ENCODE results near the gene EVI5.

The EVI5 gene

DNA sequence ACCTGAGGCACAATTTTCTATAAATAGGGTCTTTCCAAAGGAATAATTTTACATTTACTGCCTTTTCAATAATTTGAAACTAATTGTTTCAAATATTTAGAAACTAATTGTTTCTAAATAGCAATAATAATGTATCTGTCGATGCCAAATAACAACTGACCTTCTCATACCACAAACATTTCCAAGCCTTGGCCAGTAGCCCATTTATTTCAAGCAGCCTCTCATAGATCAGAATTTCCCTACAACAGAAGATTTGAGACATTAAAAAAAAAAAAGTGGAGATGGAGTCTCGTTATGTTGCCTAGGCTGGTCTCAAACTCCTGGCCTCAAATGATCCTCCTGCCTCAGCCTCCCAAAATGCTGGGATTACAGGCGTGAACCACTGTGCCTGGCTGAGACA lies 296.1 kb downstream of the EVI5 start:
- in situ Hi-C loops (cut with MboI; ENCODE audit: low sequenced_read_pairs) = loop anchor here (25.0 kb wide), 1 partner anchor 98 kb away; no protein-coding TSS in a partner anchor

- in situ Hi-C loops (cut with MboI; ENCODE audit: low sequenced_read_pairs) = loop anchor here (25.0 kb wide), 1 partner anchor 99 kb away; no protein-coding TSS in a partner anchor
Measured at GRCh38 chr1:92488416-92488815, 296.5 kb downstream of the EVI5 start.

DNA sequence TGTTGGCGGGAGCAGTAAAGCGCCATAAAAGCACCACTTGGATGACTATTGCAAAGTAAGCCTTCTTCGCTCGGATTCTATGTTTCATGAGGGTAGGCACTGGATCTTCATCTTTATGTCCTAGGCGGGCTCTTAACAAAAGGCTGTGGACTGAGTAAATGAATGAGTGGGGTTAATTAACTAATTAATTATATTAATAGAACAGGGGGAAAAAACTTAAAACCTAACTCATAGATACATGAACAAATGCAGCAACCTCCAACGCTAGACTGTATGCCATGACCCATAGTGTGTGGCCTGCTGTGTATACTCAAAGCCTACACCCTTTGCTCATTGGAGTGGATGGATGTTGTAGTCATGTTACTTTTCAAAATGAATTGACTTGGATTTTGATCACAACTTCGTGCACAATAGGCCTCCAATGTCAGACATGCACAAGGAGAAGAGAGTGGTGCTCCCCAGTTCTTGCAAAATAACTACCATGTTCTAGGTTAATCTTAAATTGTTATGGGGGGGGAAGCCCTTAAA lies 297.8 kb downstream of the EVI5 start:
- in situ Hi-C loops (cut with MboI; ENCODE audit: low sequenced_read_pairs) = loop anchor here (25.0 kb wide), 1 partner anchor 100 kb away; no protein-coding TSS in a partner anchor

DNA sequence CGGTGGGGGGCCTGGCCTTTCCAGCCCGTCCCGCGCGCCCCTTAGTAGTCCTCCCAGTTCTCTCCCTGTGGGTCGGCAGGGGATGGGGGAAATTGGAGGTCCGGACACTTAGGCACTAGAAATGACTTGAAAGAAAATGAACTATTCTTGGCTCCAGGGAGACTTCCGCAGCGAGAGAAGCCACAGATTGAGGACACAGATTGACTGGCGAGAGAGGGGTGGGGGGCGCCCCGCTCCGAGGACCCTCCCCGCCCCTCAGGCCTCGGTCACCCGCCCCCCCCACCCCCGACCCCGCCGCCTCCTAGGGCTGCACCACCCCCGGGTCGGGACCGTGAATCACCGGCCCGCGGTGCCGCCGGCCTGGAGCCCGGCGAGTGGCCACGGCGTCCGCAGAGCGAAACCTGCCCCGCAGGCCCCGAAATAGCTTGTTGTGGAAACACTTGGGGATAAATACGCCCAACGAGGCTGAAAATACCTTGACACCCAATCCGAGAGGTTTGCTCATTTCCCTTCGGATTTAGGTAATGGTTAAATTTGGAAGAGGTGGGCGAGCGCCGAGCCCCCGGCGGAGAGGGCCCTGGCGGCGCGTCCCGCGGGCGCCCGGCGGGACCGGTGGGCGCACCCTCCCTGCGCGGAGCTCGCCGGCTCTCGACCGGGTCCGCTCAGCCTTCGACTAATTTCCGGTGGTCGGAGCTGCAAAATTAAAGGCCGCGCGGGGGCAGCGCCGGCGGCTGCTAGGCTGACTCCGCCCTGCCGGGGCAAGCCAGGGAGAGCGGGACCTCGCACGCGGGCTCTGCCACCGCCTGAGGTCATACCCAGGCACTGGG lies 298.4 kb downstream of the EVI5 start, which contains the start of gene GFI1:
TSS of gene GFI1 (minus strand) at position 675 of the 827 bp plus-strand sequence. CDS start 3,438 bp downstream, outside the sequence.
- in situ Hi-C loops (cut with MboI; ENCODE audit: low sequenced_read_pairs) = loop anchor here (25.0 kb wide), 1 partner anchor 101 kb away; no protein-coding TSS in a partner anchor

DNA sequence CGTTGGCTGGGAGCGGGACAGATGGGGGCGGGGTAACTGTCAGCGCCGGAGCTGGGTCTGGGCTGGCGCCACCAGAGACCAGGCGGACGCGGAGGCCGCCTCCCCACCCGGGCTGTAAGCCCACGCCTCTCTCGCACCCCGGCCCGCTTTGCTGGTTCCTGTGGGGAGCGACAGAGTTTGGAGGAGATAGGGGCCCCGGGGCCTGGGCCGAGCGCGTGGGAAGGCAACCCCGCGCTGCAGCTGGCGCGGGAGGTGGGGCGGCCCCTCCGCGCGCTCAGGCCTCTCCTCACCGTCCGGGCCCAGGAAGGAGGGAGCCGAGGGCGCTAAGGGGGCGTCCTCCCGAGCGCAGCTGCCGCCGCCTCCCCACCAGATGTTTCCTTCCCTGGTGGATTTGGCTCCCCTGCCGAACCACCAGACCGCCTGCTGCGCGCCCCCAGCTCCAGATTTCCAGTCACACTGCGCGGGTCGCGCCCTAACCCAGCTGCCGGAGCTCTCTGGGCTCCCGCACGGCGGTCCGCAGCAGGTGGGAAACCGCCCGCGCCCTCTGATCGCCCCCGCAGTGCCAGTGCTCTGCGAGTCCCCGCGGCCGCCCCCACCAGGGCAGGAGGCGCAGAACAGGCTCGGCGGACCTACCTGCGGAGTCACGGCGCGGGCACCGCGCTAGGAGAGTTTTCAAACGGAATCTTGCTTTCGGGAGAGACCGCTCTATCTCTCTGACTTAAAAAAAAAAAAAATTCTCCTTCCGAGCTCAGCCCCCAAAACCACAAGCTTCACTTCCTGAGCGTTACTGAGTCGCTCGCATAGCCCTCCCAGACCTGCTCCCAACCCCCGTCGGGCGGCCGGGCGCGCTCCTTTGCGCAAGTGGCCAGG lies 299.3 kb downstream of the EVI5 start:
- in situ Hi-C loops (cut with MboI; ENCODE audit: low sequenced_read_pairs) = loop anchor here (25.0 kb wide), 1 partner anchor 102 kb away; no protein-coding TSS in a partner anchor

DNA sequence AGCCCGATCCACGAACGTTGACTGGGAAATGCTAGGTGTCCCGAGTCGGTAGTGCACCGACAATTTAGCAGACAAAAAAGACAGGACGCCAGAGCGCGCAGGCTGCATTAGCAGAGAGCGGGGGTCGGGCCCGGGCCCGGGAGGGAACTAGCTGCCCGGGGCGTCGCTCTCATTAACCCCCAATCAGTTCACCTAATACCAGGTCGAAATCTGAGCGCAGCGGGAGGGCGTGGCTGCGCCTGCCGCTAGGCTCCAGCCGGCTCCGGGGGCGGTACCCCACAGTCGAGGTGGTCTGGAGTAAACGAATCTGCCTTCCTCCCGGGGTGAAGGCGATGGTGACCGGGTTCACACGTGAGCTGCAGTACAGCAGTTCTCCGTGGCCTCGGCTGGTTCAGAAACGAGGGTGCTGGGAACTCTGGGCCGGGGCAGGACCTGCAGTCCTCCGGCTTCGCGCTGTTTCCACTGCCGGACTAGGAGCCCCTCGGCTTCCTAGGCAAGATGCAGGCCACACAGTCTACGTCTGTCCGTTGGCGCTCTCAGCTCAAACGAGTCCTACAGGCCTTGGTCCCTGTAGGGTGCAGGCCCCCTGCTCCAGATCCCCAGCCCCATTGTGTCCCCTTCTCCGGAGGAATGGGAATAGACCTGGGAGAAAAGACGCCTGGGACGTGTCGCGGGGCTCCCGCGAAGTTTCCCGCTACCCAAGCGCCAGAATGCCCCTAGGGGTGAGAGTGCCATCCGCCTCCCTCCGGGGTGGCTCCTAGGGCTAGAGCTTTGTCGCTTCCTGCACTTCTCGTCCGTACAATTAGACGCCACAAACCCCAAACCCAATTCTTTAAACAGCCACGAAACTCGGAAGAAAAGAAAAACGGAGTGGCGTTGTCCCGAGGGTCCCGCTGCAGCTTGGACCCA lies 300.2 kb downstream of the EVI5 start:
- in situ Hi-C loops (cut with MboI; ENCODE audit: low sequenced_read_pairs) = loop anchor here (25.0 kb wide), 1 partner anchor 103 kb away; no protein-coding TSS in a partner anchor

- in situ Hi-C loops (cut with MboI; ENCODE audit: low sequenced_read_pairs) = loop anchor here (25.0 kb wide), 1 partner anchor 103 kb away; no protein-coding TSS in a partner anchor
Measured at GRCh38 chr1:92483610-92484471, 301.1 kb downstream of the EVI5 start.

DNA sequence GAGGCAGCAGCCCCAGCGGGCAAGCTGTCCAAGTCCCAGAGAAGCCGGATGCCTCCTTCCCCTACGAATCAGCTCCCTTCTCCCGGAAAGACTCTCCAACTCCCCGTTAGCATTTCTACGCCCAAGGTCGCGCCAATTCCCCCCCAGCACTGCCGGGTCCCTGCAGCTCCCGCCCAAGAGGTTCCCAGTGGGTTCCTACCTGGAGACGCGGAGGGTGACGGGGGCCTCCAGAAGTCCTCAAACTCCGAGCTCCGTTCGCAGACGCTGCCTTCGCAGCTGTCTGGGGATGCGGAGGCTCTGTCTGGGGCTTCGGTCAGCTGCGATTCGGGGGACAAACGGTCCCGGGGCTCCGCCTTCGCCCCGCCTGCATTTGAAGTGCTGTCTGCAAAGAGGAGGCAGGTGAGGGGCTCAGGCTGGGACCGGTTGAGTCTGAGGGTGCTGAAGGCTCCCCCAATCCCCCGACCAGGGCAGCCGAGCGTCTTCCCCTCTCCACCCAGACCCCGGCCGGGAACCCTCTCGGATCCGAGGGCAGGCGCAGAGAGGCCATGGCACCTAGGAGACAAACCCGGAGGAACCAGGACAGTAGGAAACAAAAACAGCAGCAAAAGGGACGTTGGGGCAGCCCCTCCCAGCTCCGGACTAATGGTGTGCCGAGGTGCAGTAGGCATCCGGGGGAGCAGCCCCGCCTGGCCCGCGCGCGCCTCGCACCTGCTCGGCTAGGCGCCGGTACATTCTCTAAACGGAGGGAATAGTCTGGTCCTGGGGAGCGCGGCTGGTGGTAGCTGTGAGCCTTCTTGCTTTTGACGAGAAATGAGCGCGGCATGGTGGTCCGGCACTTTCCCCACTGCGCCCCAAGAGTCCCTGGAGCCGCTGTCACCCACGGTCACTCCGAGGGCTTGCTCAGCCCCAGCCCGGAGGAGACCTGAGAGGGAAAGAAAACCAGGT lies 302.0 kb downstream of the EVI5 start:
- in situ Hi-C loops (cut with MboI; ENCODE audit: low sequenced_read_pairs) = loop anchor here (25.0 kb wide), 1 partner anchor 104 kb away; no protein-coding TSS in a partner anchor

DNA sequence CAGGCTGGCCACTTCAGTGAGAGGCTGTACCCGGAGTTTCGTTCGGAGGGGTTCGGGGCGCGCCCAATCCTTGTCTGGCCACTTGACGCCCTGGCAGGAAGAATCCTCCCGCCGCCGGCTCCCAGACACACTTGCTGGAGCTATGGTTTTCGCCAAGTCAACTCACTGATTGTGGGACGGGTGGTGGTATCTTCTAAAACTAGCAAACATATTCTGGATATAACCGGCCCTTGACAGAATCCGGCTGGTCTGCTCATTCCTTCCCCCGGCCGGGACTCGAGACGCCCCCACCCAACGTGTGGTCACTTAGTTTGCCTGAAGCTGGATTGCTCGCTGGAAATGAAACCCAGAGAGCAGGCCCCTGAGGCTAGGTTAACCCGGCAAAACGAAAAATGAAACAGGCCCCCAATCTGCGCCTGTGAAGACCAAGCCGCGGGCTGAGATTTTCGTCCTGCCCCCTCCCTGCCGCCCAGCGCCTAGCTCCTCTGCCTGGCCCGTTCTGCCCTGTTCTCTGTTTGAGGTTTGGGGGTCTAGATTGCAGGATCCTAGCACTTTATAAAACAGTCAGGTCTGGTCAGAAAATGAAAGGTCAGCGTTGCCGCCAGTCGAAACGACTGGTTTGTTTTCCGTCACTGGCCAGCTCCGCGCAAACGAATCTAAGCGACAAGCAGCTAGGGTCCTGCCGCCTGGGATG lies 302.8 kb downstream of the EVI5 start:
- in situ Hi-C loops (cut with MboI; ENCODE audit: low sequenced_read_pairs) = loop anchor here (25.0 kb wide), 1 partner anchor 105 kb away; no protein-coding TSS in a partner anchor

- in situ Hi-C loops (cut with MboI; ENCODE audit: low sequenced_read_pairs) = loop anchor here (25.0 kb wide), 1 partner anchor 106 kb away; no protein-coding TSS in a partner anchor
Measured at GRCh38 chr1:92481599-92481925, 303.3 kb downstream of the EVI5 start.

GRCh38 chr1:92480813-92481598 lies 303.9 kb downstream of the EVI5 start:
- in situ Hi-C loops (cut with MboI; ENCODE audit: low sequenced_read_pairs) = loop anchor here (25.0 kb wide), 1 partner anchor 106 kb away; no protein-coding TSS in a partner anchor

GRCh38 chr1:92480200-92480812 lies 304.6 kb downstream of the EVI5 start:
- in situ Hi-C loops (cut with MboI; ENCODE audit: low sequenced_read_pairs) = loop anchor here (25.0 kb wide), 1 partner anchor 107 kb away; no protein-coding TSS in a partner anchor

DNA sequence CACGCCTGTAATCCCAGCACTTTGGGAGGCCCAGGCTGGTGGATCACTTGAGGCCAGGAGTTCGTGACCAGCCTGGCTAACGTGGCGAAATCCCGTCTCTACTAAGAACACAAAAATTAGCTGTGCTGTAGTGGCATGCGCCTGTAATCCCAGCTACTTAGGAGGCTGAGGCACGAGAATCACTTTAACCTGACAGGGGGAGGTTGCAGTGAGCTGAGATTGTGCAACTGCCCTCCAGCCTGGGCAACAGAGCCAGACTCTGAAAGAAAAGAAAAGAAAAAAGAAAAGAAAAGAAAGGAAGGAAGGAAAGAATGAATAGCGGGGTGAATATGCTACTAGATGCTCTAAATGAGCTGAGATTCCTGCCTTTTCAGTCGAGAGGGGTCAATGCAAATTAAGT lies 305.3 kb downstream of the EVI5 start:
- in situ Hi-C loops (cut with MboI; ENCODE audit: low sequenced_read_pairs) = loop anchor here (25.0 kb wide), 1 partner anchor 108 kb away; no protein-coding TSS in a partner anchor

DNA sequence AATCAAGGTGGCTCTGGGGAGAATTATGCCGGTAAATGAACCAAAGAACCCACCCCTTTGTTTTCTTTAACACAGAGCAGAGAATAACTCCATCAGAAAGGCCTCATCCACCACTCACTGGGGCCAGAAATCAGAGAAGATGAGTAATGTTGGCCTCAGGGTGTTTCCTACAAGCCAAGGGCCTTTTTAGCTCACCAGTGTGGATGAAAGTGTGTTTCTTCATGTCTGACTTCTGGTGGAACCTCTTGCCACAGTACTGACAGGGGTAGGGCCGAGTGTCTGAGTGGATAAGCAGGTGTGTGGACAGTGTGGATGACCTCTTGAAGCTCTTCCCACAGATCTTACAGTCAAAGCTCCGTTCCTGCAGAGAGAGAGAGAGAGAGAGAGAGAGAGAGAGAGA lies 306.5 kb downstream of the EVI5 start:
- in situ Hi-C loops (cut with MboI; ENCODE audit: low sequenced_read_pairs) = loop anchor here (25.0 kb wide), 1 partner anchor 109 kb away; no protein-coding TSS in a partner anchor

DNA sequence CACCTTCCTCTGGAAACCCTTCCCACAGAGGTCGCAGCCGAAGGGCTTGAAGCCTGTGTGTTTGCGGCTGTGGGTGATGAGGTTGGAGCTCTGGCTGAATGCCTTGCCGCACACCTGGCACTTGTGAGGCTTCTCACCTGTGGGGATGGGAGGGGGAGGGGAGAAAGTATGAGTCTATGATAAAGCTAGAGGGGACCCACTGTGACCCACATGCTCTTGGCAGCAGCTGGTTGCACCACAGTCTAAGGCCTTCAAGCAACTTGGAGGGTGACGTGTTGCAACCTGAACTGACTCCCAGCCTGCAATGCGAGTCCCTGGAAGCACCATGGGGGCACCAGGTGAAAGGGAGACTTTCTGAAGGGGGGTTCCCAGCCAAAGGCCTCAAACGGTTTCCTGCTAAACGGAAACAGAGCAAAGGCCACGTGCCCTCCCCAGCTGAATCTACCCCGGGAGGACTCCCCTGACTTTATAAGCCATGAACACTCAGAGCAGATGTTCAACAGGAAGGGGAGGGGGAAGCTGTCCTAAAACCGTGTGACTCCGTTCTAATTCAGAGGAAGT lies 308.8 kb downstream of the EVI5 start:
- in situ Hi-C loops (cut with MboI; ENCODE audit: low sequenced_read_pairs) = loop anchor here (25.0 kb wide), 1 partner anchor 111 kb away; no protein-coding TSS in a partner anchor
